GM13976 (cell line): ENCODE results near the gene MSLN.
"Not testable (repeated sequence)": the region's sequence is repeated elsewhere in the genome, so short reads cannot be mapped to it uniquely, and the experiment has no call there.

Experiments
- DNase-seq: peaks from one replicate; pipeline ENCODE4 v3.0.0; 2012; ENCODE audit warnings: low spot score
- in situ Hi-C: fragments of 300-500 bp; cut with MboI; formaldehyde crosslinking; loops from one replicate; pipeline ENCODE4 v1.12.0; 2022; ENCODE audit warnings: low sequenced_read_pairs, mixed read lengths, inconsistent platforms; ENCODE audit not compliant: unreplicated experiment
- TF ChIP-seq, protein P1 (sequence below): IDR thresholded peaks from 2 replicates; pipeline ENCODE4 v1.5.1; 2012; ENCODE audit warnings: borderline replicate concordance, mild to moderate bottlenecking; ENCODE audit not compliant: insufficient read depth; ENCODE audit errors: extremely low read depth, missing control alignments, control extremely low read depth

Gene MSLN

DNA sequence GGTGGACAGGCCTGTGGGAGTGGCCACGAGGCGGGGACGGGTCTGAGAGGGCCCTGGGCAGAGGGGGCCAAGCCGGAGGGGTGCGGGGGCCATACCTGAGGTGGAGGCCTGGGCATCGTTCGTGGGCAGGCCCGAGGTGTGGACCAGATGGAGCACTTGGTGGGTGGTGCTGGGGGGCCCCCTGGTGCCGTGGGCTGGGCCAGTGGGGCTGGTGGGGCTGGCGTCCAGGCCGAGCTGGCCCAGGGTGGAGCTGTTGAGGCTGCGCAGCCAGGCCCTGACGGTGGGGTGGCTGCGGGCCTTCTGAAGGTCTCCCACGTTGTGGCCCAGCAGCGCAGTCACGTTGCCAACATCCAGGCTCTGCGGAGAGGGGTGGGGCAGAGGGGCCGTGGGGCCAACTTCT, 9.4 kb downstream of the MSLN start:
- in situ Hi-C loops, result no loop called here
- TF ChIP-seq, protein P1, sequence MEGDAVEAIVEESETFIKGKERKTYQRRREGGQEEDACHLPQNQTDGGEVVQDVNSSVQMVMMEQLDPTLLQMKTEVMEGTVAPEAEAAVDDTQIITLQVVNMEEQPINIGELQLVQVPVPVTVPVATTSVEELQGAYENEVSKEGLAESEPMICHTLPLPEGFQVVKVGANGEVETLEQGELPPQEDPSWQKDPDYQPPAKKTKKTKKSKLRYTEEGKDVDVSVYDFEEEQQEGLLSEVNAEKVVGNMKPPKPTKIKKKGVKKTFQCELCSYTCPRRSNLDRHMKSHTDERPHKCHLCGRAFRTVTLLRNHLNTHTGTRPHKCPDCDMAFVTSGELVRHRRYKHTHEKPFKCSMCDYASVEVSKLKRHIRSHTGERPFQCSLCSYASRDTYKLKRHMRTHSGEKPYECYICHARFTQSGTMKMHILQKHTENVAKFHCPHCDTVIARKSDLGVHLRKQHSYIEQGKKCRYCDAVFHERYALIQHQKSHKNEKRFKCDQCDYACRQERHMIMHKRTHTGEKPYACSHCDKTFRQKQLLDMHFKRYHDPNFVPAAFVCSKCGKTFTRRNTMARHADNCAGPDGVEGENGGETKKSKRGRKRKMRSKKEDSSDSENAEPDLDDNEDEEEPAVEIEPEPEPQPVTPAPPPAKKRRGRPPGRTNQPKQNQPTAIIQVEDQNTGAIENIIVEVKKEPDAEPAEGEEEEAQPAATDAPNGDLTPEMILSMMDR, result no peak
- no peak for DNase-seq

DNA sequence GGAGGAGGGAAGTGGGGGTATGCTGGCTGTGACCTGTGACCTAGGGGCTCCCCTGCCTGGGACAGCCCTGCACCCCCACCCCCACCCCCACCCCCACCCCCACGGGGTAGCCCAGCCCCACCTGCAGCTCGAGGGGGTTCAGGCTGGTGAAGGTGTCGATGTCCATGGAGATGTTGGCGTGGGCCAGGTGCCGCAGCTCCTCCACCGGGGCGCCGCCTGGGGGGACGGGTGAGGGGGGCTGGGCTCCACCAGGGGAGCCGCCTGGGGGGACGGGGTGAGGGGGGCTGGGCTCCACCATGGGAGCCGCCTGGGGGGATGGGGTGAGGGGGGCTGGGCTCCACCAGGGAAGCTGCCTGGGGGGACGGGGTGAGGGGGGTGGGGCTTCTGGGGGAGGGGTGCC, 9.9 kb downstream of the MSLN start:
- DNase-seq, result no peak
- TF ChIP-seq, protein P1, result no peak
- in situ Hi-C loops, result no loop called here

DNA sequence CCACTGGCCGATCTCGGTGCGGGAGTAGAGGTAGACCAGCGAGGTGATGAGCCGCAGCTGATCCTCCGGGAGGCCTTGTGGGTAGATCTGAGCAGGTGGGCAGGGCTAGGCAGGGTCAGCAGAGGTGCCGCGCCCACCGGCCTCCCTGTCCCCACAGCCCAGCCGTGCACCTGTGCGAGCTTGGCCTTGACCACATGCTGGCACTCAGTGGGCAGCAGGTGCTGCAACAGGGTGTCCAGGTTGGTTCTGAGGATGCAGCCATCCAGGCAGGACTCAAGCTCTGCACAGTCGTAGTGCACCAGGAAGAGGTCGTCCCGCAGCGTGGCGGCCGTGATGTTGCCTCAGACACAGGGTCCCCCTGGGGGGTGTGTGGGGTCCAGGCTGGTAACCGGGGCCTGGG, 12.4 kb downstream of the MSLN start:
- TF ChIP-seq, protein P1, result no peak
- DNase-seq, result no peak
- in situ Hi-C loops, result no loop called here

DNA sequence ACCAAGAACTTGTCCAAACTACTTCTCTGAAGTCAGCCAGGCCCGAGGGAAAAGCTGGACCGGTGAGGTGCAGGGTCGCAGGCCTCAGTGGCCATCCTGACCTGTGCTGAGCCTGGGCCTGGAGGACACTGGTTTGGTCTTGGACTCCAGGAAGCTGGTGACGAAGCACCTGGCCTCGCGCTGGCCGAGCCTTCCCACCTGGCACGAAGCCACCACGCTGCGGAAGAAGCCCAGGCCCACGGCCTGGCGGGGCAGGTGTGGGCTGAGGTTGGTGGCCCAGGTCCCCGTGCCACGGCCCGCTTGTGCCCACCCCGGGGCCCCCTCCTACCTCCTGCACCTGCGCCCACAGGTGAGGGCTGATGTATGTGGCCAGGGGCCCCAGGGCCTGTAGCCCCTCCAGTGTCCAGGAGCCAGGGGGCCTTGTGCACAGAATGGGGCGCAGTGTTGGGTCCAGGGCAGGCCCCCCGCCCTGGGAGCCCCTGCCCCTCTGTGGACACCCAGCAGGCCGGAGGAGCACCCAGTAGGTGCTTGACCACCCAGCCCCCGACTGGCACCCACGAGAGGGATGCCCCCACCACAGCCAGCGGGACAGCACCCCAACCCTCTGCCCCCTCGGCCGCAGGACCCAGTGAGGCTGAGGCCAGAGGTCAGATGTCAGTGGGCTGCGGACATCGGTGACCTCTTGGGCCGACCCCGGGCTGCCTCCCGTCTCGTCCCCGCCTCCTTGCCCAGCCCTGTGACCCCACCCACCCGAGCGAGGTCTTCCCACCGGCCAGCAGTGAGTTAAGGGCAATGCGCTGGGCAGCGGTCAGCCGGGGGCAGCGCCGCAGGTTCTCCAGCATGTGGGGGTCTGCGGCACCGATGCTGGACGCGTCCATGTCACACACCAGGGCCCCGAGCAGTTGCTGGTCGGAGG, 13.8 kb downstream of the MSLN start:
- in situ Hi-C loops, result no loop called here
- no peak for DNase-seq
- TF ChIP-seq, protein P1, result no peak

DNA sequence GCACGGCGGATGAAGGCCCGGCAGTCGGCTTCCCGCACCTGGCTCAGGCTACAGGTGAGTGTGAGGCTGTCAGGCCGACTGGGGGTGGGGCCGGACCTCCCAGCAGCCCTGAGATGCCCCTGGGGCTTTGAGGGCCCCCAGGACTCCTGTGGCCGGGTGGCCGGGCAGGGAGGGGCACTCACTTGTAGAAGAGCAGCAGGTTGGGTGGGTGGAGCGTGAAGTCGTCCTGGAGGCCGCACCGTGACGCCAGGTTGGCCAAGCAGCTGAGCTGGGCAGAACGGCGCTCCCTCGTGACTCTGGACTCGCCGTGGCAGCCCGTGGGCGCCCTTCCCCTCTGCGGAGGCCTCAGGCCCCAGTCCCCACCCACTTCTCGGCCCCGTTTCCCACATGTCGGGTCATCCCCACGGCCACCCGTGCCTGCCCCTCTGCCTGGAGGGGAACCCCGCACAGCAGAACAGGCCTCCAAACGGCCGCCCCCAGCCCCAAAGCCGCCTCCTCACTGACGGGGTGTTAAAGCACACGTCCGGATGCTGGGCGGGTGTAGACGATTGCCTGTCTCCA, 14.8 kb downstream of the MSLN start:
- in situ Hi-C loops, result no loop called here
- DNase-seq, result no peak
- TF ChIP-seq, protein P1, result no peak

DNA sequence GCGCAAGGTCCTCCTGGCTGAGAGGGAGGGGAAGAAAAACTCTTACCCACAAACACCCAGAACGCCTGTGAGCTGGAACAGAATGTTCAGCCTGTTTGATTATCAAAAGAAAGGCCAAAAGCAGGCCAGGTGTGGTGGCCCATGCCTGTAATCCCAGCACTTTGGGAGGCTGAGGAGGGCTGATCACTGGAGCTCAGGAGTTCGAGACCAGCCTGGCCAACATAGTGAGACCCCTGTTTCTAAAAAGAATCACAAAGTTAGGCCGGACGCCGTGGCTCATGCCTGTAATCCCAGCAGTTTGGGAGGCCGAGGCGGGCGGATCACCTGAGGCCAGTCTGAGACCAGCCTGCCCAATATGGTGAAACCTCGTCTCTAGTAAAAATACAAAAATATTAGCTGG, 15.8 kb downstream of the MSLN start:
- DNase-seq, in situ Hi-C loops: not testable (repeated sequence)

DNA sequence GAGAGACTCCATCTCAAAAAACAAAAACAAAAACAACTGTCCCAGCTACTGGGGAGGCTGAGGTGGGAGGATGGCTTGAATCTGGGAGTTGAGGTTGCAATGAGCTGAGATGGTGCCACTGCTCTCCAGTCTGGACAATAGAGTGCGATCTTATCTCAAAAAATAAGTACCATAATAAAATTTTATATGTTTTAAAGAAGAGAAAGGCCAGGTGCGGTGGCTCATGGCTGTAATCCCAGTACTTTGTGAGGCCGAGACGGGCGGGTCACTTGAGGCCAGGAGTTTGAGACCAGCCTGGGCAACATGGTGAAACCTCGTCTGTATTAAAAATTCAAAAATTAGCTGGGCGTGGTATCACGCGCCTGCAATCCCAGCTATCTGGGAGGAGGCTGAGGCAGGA, 16.3 kb downstream of the MSLN start:
- in situ Hi-C loops, result no loop called here
- TF ChIP-seq, protein P1, result no peak

More for the DNA sequence above, 16.3 kb downstream of the MSLN start:
- no peak for DNase-seq
